ENCODE results near the gene CALCB.

The CALCB gene

DNA sequence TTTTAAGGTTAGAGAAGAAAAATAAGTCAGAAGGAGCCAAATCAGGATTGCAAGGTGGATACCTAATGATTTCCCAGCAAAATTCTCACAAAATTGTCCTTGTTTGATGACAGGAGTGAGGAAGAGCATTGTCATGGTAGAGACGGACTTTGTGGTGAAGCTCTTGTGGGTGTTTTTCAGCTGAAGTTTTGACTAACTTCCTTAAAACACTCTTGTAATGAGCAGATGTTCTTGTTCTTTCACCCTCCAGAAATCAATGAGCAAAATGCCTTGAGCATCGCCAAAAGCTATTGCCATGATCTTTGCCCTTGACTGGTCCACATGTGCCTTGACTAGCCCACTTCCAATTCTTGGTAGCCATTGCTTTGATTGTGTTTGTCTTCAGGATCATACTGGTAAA lies 20.0 kb downstream of the CALCB start:
- H3K4me3 ChIP-seq (ENCODE audit: low read depth, low read length) = no peak overlapping the region
- DNase-seq (ENCODE audit: low read depth) = peak; percentile 30
- TF ChIP-seq, protein P1, sequence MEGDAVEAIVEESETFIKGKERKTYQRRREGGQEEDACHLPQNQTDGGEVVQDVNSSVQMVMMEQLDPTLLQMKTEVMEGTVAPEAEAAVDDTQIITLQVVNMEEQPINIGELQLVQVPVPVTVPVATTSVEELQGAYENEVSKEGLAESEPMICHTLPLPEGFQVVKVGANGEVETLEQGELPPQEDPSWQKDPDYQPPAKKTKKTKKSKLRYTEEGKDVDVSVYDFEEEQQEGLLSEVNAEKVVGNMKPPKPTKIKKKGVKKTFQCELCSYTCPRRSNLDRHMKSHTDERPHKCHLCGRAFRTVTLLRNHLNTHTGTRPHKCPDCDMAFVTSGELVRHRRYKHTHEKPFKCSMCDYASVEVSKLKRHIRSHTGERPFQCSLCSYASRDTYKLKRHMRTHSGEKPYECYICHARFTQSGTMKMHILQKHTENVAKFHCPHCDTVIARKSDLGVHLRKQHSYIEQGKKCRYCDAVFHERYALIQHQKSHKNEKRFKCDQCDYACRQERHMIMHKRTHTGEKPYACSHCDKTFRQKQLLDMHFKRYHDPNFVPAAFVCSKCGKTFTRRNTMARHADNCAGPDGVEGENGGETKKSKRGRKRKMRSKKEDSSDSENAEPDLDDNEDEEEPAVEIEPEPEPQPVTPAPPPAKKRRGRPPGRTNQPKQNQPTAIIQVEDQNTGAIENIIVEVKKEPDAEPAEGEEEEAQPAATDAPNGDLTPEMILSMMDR (IDR thresholded peaks at IDR 0.05; ENCODE audit: low read depth, low read length) = no peak
- TF ChIP-seq POLR2A (IDR thresholded peaks at IDR 0.05; ENCODE audit: extremely low read depth, insufficient read length) (no peak), MYC (IDR thresholded peaks at IDR 0.05; ENCODE audit: low read depth, low read length) (no peak)
- TF ChIP-seq, protein P2, sequence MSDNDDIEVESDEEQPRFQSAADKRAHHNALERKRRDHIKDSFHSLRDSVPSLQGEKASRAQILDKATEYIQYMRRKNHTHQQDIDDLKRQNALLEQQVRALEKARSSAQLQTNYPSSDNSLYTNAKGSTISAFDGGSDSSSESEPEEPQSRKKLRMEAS (IDR thresholded peaks at IDR 0.05; ENCODE audit: low read depth, low read length) = no peak

DNA sequence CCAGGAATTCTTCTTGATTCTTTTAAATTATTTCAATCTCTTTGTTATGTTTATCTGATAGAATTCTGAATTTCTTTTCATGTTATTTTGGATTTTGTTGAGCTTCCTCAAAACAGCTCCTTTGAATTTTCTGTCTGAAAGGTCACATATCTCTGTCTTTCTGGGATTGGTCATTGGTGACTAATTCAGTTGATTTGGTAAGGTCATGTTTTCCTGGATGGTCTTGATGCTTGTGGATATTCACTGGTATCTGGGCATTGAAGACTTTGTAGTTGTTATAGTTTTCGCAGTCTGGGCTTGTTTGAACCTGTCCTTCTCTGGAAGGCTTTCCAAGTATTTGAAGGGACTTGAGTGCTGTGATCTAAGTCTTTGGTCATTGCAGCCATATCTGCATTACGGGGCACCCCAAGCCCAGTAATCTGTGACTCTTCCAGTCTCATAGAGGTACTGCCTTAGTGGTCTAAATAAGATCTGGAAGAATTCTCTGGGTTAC lies 22.4 kb downstream of the CALCB start:
- TF ChIP-seq, protein P1 (IDR thresholded peaks at IDR 0.05; ENCODE audit: low read depth, low read length) = no peak
- TF ChIP-seq, protein P2 (IDR thresholded peaks at IDR 0.05; ENCODE audit: low read depth, low read length) = no peak
- TF ChIP-seq MYC (IDR thresholded peaks at IDR 0.05; ENCODE audit: low read depth, low read length) (no peak), POLR2A (IDR thresholded peaks at IDR 0.05; ENCODE audit: extremely low read depth, insufficient read length) (no peak)
- DNase-seq (ENCODE audit: low read depth) = no peak
- H3K4me3 ChIP-seq (ENCODE audit: low read depth, low read length) = no peak overlapping the region

DNA sequence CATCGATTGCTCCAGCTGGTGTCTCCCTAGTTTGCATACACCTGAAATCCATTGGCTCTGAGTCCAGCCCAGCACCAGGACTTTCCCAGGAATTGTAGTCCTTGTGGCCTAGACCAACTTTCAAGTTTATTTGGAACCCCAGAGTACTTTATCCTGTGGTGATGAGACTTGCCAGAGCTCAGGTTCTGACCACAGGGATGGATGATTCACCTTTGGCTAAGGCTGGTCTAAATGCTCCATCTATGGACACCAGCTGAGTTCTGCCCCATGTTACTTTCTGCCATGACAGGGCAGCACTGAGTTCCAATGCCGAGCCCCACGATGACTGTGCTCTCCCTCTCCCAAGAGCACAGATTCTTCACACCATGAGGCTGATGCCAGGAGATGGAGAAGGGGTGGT lies 24.0 kb downstream of the CALCB start:
- no peak overlapping the region for H3K4me3 ChIP-seq (ENCODE audit: low read depth, low read length)
- TF ChIP-seq, protein P1 (IDR thresholded peaks at IDR 0.05; ENCODE audit: low read depth, low read length) = no peak
- TF ChIP-seq, protein P2 (IDR thresholded peaks at IDR 0.05; ENCODE audit: low read depth, low read length) = no peak
- TF ChIP-seq MYC (IDR thresholded peaks at IDR 0.05; ENCODE audit: low read depth, low read length) (no peak), POLR2A (IDR thresholded peaks at IDR 0.05; ENCODE audit: extremely low read depth, insufficient read length) (no peak)
- DNase-seq (ENCODE audit: low read depth) = no peak

DNA sequence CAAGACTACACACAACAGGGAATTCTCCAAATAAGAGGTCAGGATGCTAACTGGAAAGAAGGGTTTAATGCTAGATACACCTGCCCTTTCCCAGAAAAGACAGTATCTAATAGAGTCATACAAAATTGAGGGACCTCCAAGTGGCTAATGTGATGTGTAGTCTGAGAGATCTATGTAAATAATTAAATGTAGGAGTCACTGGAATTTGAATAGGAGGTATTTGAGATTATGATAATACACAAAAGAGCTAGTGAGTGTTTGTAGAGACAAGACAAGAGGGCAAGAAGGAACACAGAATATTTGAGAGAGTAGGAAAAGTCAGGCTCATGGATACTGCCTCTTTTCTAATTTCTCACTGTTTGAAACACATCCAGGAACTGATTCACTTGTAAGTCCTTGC lies 25.9 kb downstream of the CALCB start:
- H3K4me3 ChIP-seq (ENCODE audit: low read depth, low read length) = no peak overlapping the region
- TF ChIP-seq POLR2A (IDR thresholded peaks at IDR 0.05; ENCODE audit: extremely low read depth, insufficient read length) (no peak), MYC (IDR thresholded peaks at IDR 0.05; ENCODE audit: low read depth, low read length) (no peak)
- TF ChIP-seq, protein P1 (IDR thresholded peaks at IDR 0.05; ENCODE audit: low read depth, low read length) = no peak
- TF ChIP-seq, protein P2 (IDR thresholded peaks at IDR 0.05; ENCODE audit: low read depth, low read length) = no peak
- no peak for DNase-seq (ENCODE audit: low read depth)

DNA sequence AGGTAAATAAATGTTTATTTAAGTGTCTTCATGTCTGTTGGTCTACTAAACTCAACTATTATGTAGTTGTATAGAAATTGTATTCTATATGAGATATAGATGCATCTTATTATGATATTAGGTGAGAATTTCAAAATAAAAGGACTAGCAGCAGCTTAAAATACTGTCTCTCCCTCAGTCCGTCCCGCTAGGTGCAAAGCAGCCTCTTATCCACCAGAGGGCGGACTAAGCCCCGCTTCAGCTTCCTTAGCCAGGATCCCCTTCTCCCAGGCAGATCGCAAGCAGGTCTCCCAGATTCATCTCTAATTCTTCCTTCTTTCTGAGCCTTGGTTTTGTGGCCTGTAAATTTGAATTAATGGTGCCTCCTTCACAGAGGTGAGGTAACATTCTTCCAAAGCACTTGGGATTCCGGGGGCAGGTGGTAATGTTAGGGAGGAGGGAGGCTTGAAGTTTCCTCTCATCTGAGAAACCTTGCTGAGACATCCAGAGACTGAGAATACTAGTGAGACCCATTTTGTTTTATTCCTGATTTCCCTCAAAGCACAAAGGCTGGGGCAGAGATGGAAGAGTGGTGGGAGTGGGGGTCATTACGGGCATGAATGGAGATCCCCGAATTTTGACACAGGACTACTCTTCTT lies 27.8 kb downstream of the CALCB start:
- no peak overlapping the region for H3K4me3 ChIP-seq (ENCODE audit: low read depth, low read length)
- peak; percentile 53 for DNase-seq (ENCODE audit: low read depth)
- TF ChIP-seq MYC (IDR thresholded peaks at IDR 0.05; ENCODE audit: low read depth, low read length) (peak; percentile 10; the same call in 1 of the 2 replicates), POLR2A (IDR thresholded peaks at IDR 0.05; ENCODE audit: extremely low read depth, insufficient read length) (no peak)
- TF ChIP-seq, protein P1 (IDR thresholded peaks at IDR 0.05; ENCODE audit: low read depth, low read length) = peak; percentile 85
- TF ChIP-seq, protein P2 (IDR thresholded peaks at IDR 0.05; ENCODE audit: low read depth, low read length) = no peak
